ENCODE results near the gene HOOK1.

GRCh38 chr1:59897165-59897564 is 82.4 kb downstream of the HOOK1 start:
- TF ChIP-seq POLR2A (IDR thresholded peaks at IDR 0.05) (no peak), CTCF (IDR thresholded peaks at IDR 0.05) (no peak)
